Measurements from ENCODE around the gene CTIF. TPM values are rescaled to one million over a fixed set of nuclear protein-coding genes. Genes with fewer than 3 reads are reported as not detected.

Gene CTIF
- total and polyA plus RNA-seq, 2 experiments from 2014 or later = 22.1 to 27.9 TPM

GRCh38 chr18:48789259-48789812 lies 250.5 kb downstream of the CTIF start:
- no peak for TF ChIP-seq EZH2phosphoT487 (IDR thresholded peaks at IDR 0.05; ENCODE audit: low read depth, severe bottlenecking, unreplicated experiment)
- TF ChIP-seq, protein P1, sequence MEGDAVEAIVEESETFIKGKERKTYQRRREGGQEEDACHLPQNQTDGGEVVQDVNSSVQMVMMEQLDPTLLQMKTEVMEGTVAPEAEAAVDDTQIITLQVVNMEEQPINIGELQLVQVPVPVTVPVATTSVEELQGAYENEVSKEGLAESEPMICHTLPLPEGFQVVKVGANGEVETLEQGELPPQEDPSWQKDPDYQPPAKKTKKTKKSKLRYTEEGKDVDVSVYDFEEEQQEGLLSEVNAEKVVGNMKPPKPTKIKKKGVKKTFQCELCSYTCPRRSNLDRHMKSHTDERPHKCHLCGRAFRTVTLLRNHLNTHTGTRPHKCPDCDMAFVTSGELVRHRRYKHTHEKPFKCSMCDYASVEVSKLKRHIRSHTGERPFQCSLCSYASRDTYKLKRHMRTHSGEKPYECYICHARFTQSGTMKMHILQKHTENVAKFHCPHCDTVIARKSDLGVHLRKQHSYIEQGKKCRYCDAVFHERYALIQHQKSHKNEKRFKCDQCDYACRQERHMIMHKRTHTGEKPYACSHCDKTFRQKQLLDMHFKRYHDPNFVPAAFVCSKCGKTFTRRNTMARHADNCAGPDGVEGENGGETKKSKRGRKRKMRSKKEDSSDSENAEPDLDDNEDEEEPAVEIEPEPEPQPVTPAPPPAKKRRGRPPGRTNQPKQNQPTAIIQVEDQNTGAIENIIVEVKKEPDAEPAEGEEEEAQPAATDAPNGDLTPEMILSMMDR (IDR thresholded peaks at IDR 0.05; ENCODE audit: poor library complexity) = no peak
- no peak for TF ChIP-seq EZH2 (IDR thresholded peaks at IDR 0.05; ENCODE audit: borderline replicate concordance)
- no peaks in the 10 kb centered on the region for H3K9me3 ChIP-seq (ENCODE audit: low read depth)
- no peaks in the 10 kb centered on the region for H3K36me3 ChIP-seq (replicated peaks; ENCODE audit: insufficient read depth, low read depth)
- no peaks in the 10 kb centered on the region for H3K9me2 ChIP-seq (replicated peaks; ENCODE audit: insufficient read depth)
- peaks cover 16% of the 10 kb centered on the region for H3K4me1 ChIP-seq (ENCODE audit: insufficient read depth)
- no peak overlapping the region for H3K27ac ChIP-seq
- H4K20me1 ChIP-seq (ENCODE audit: insufficient read depth, poor library complexity, severe bottlenecking) = no peaks in the 10 kb centered on the region
- H3K27me3 ChIP-seq = no peaks in the 10 kb centered on the region
- no peak overlapping the region for H3K4me3 ChIP-seq
- no peak overlapping the region for H3K4me2 ChIP-seq
- no peak overlapping the region for H2AFZ ChIP-seq
- H3K79me2 ChIP-seq = peaks cover 3% of the 10 kb centered on the region
- DNase-seq (ENCODE audit: low spot score) = no peak

DNA sequence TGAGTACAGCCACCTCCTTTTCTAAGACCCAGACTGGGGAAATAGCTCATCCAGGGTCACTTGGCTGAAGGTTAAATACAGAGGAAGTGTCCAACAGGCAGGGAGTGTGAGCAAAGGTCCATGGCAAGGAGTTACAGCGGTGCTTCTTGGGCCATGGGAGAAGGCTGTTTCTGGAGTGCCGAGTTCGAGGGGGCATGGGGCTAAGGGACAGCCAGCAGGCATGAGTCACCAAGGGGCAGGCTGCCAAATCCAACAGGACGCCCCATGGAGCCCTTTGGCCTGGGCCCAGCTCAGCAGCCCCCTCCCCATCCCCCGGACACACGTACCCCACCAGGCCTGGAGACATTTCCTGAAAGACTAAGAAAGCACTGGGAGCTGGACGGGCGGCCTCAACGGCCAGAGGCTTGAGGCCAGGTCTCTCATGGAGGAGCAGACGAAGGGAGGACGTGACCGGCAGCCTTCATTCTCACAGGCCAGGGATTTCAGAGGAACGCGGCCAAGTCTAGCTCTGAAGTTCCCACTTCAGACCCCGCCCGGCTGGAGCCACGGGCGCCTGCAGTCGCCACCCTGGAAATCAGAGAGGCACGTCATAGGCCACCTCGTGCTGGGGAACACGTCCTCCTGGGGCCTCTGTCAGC lies 251.5 kb downstream of the CTIF start:
- no peak for DNase-seq (ENCODE audit: low spot score)
- Histone ChIP-seq H3K27me3 (no peaks in the 10 kb centered on the region), H4K20me1 (ENCODE audit: insufficient read depth, poor library complexity, severe bottlenecking) (no peaks in the 10 kb centered on the region), H3K9me2 (replicated peaks; ENCODE audit: insufficient read depth) (no peaks in the 10 kb centered on the region), H3K4me3 (no peak overlapping the region), H3K4me1 (ENCODE audit: insufficient read depth) (peaks cover 16% of the 10 kb centered on the region), H2AFZ (no peak overlapping the region), H3K36me3 (replicated peaks; ENCODE audit: insufficient read depth, low read depth) (no peaks in the 10 kb centered on the region), H3K79me2 (peaks cover under 1% of the 10 kb centered on the region), H3K27ac (no peak overlapping the region), H3K9me3 (ENCODE audit: low read depth) (no peaks in the 10 kb centered on the region), H3K4me2 (no peak overlapping the region)
- TF ChIP-seq EZH2phosphoT487 (IDR thresholded peaks at IDR 0.05; ENCODE audit: low read depth, severe bottlenecking, unreplicated experiment) (no peak), EZH2 (IDR thresholded peaks at IDR 0.05; ENCODE audit: borderline replicate concordance) (no peak)
- TF ChIP-seq, protein P1 (IDR thresholded peaks at IDR 0.05; ENCODE audit: poor library complexity) = no peak
- WGBS (ENCODE audit: low lambda C conversion rate, missing lambda C conversion rate) = 95% methylated on average over 21 of the region's 22 CpGs

DNA sequence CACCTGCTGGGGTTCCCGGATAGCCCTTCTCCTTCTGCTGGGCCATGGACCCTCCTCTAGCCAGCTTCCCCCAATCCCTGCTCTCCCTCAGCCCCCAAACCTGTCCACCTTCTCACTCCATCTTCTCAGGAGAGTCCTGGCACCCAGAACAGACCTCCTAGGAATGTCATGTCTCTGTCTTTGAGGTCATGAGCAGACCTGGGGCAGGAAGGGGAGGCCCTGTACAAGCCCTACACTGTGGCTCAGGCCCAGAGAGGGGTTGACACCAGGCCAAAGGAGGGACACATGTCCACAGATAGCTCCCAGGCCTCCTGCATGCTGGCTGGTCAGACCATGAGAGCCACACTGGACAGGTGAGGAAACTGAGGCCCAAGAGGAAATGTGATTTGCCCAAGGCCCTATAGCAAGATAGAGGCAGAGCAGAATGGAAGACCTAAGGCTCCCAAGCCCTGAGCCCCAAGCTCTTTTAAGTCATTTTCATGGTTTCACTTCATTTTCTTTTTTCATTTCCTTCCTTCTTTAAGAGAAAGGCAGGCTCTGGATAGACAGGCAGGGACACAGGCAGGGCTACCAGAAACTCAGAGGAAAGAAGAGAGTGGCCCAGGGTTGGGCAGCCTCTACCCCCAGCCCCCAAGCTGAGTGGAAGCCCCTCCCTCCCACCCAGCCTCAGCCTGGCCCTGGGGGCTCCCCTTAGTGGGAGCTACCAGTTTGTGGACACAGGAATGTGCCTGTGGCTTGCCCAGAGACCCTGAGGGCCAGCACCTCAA lies 252.2 kb downstream of the CTIF start:
- Histone ChIP-seq H3K9me2 (replicated peaks; ENCODE audit: insufficient read depth) (no peaks in the 10 kb centered on the region), H3K27ac (no peak overlapping the region), H3K4me2 (no peak overlapping the region), H3K4me3 (no peak overlapping the region), H3K36me3 (replicated peaks; ENCODE audit: insufficient read depth, low read depth) (no peaks in the 10 kb centered on the region), H3K4me1 (ENCODE audit: insufficient read depth) (peaks cover 14% of the 10 kb centered on the region), H2AFZ (no peak overlapping the region), H3K79me2 (no peaks in the 10 kb centered on the region), H3K9me3 (ENCODE audit: low read depth) (no peaks in the 10 kb centered on the region), H4K20me1 (ENCODE audit: insufficient read depth, poor library complexity, severe bottlenecking) (no peaks in the 10 kb centered on the region), H3K27me3 (no peaks in the 10 kb centered on the region)
- no peak for DNase-seq (ENCODE audit: low spot score)
- WGBS (ENCODE audit: low lambda C conversion rate, missing lambda C conversion rate) = 93% methylated on average over 1 of the region's 1 CpG
- TF ChIP-seq, protein P1 (IDR thresholded peaks at IDR 0.05; ENCODE audit: poor library complexity) = no peak
- TF ChIP-seq EZH2 (IDR thresholded peaks at IDR 0.05; ENCODE audit: borderline replicate concordance) (no peak), EZH2phosphoT487 (IDR thresholded peaks at IDR 0.05; ENCODE audit: low read depth, severe bottlenecking, unreplicated experiment) (no peak)

All from hepatocyte (in vitro differentiated cells).